GM12891 (cell line): Measurements from ENCODE around the gene GLIS1.

Experiments used
- DNase-seq: peaks from one replicate; pipeline ENCODE4 v3.0.0; 2011; ENCODE audit warnings: low spot score; ENCODE audit not compliant: insufficient read length
- FAIRE-seq: peaks from 2 replicates; lab custom pipeline; 2011; peaks lifted over from hg19 to GRCh38; lab: Jason Lieb, UNC
- PAX5 ChIP-seq: IDR thresholded peaks from 2 replicates; pipeline ENCODE4 v1.6.1; 2011; ENCODE audit warnings: low read length, moderate library complexity, mild to moderate bottlenecking; ENCODE audit not compliant: insufficient read depth, severe bottlenecking
- POLR2A ChIP-seq: IDR thresholded peaks from 2 replicates; pipeline ENCODE4 v1.6.1; 2011; ENCODE audit warnings: low read depth, low read length, control low read depth
- POLR2AphosphoS5 ChIP-seq: IDR thresholded peaks from 2 replicates; pipeline ENCODE4 v1.6.1; 2011; ENCODE audit warnings: low read depth, low read length, control low read depth
- POU2F2 ChIP-seq: IDR thresholded peaks from 2 replicates; pipeline ENCODE4 v1.6.1; 2011; ENCODE audit warnings: low read depth, mild to moderate bottlenecking, control low read depth, low read length, moderate library complexity
- SPI1 ChIP-seq: IDR thresholded peaks from 2 replicates; pipeline ENCODE4 v1.6.1; 2011; ENCODE audit warnings: low read depth, low read length, control low read depth
- TAF1 ChIP-seq: IDR thresholded peaks from 2 replicates; pipeline ENCODE4 v1.6.1; 2011; ENCODE audit warnings: low read depth, low read length, control low read depth

The GLIS1 gene

GRCh38 chr1:53513846-53514245 is 225.1 kb downstream of the GLIS1 start:
- FAIRE-seq: no peak
- DNase-seq: no peak
- TF ChIP-seq PAX5 (no peak), POU2F2 (no peak), POLR2AphosphoS5 (no peak), POLR2A (no peak), TAF1 (no peak), SPI1 (no peak)

GRCh38 chr1:53512807-53513755 is 225.9 kb downstream of the GLIS1 start:
- FAIRE-seq (no peak), DNase-seq (no peak)
- TF ChIP-seq TAF1 (no peak), PAX5 (no peak), SPI1 (no peak), POLR2A (no peak), POLR2AphosphoS5 (no peak), POU2F2 (no peak)

GRCh38 chr1:53511933-53512806 is 226.8 kb downstream of the GLIS1 start:
- DNase-seq (no peak), FAIRE-seq (no peak)
- TF ChIP-seq TAF1 (no peak), POLR2AphosphoS5 (no peak), POU2F2 (no peak), SPI1 (no peak), PAX5 (no peak), POLR2A (no peak)

- FAIRE-seq (no peak), DNase-seq (no peak)
- TF ChIP-seq TAF1: no peak
- TF ChIP-seq POLR2A: no peak
- no peak for TF ChIP-seq POU2F2
Observed at GRCh38 chr1:53511323-53511932, 227.5 kb downstream of the GLIS1 start.

- no peak for DNase-seq
- TF ChIP-seq SPI1: no peak
- no peak for TF ChIP-seq POLR2AphosphoS5
- TF ChIP-seq POU2F2: no peak
- no peak for TF ChIP-seq PAX5
- no peak for TF ChIP-seq POLR2A
- TF ChIP-seq TAF1: no peak
- no peak for FAIRE-seq
Observed at GRCh38 chr1:53510215-53510614, 228.7 kb downstream of the GLIS1 start.

- TF ChIP-seq TAF1: no peak
- TF ChIP-seq POLR2A: no peak
- no peak for TF ChIP-seq POU2F2
- no peak for TF ChIP-seq SPI1
- TF ChIP-seq POLR2AphosphoS5: no peak
- TF ChIP-seq PAX5: no peak
- DNase-seq (no peak), FAIRE-seq (no peak)
Observed at GRCh38 chr1:53509775-53510174, 229.2 kb downstream of the GLIS1 start.

- FAIRE-seq (no peak), DNase-seq (no peak)
- TF ChIP-seq POLR2AphosphoS5 (no peak), POU2F2 (no peak), PAX5 (no peak), POLR2A (no peak), TAF1 (no peak), SPI1 (no peak)
Observed at GRCh38 chr1:53508991-53509666, 229.8 kb downstream of the GLIS1 start.

GRCh38 chr1:53508056-53508990 is 230.6 kb downstream of the GLIS1 start:
- DNase-seq (no peak), FAIRE-seq (no peak)
- TF ChIP-seq PAX5 (no peak), POLR2AphosphoS5 (no peak), TAF1 (no peak), SPI1 (no peak), POU2F2 (no peak), POLR2A (no peak)
